D721Med (cell line): ENCODE data around the gene MARF1.

Experiments used
- DNase-seq: peaks from one replicate; pipeline ENCODE4 v3.0.0; 2011; ENCODE audit warnings: low spot score; ENCODE audit not compliant: insufficient read length
- FAIRE-seq: peaks from 2 replicates; lab custom pipeline; 2011; peaks lifted over from hg19 to GRCh38; lab: Jason Lieb, UNC
- CTCF ChIP-seq: IDR thresholded peaks from 2 replicates; pipeline ENCODE4 v1.5.1; 2012; ENCODE audit warnings: mild to moderate bottlenecking, control low read depth; ENCODE audit not compliant: insufficient read depth; ENCODE audit errors: missing control alignments

MARF1 gene

GRCh38 chr16:15640966-15641365 lies 2.0 kb downstream of the MARF1 start:
- TF ChIP-seq CTCF: no peak
- DNase-seq (no peak), FAIRE-seq (no peak)

- no peak for TF ChIP-seq CTCF
- FAIRE-seq (no peak), DNase-seq (no peak)
These were observed 3.8 kb downstream of the MARF1 start for GRCh38 chr16:15639061-15639568.

GRCh38 chr16:15636392-15636873 lies 6.5 kb downstream of the MARF1 start:
- DNase-seq: no peak
- FAIRE-seq: no peak
- no peak for TF ChIP-seq CTCF

GRCh38 chr16:15635926-15636325 lies 7.0 kb downstream of the MARF1 start:
- TF ChIP-seq CTCF: no peak
- no peak for DNase-seq
- FAIRE-seq: no peak

GRCh38 chr16:15631730-15632409 lies 11.1 kb downstream of the MARF1 start:
- FAIRE-seq (no peak), DNase-seq (no peak)
- no peak for TF ChIP-seq CTCF

GRCh38 chr16:15621889-15622288 lies 21.1 kb downstream of the MARF1 start:
- TF ChIP-seq CTCF: no peak
- no peak for DNase-seq
- FAIRE-seq: no peak

GRCh38 chr16:15621456-15621855 lies 21.5 kb downstream of the MARF1 start:
- FAIRE-seq (no peak), DNase-seq (no peak)
- TF ChIP-seq CTCF: no peak
